AG20443 (cell line): ENCODE measurements around the gene PROSER3.
"Not testable (repeated sequence)": the region's sequence is repeated elsewhere in the genome, so short reads cannot be mapped to it uniquely, and the experiment has no call there.

Experiments used
- DNase-seq: peaks from one replicate; pipeline ENCODE4 v3.0.0; 2012; ENCODE audit warnings: low spot score, mixed read lengths

PROSER3 gene

GRCh38 chr19:35792312-35792711, 34.3 kb downstream of the PROSER3 start:
- DNase-seq, result no peak

- no peak for DNase-seq
Observed at GRCh38 chr19:35792888-35793287, 34.9 kb downstream of the PROSER3 start.

- DNase-seq, result peak; percentile 92
Observed at GRCh38 chr19:35793381-35794165, 35.6 kb downstream of the PROSER3 start.

GRCh38 chr19:35795564-35795963, 37.6 kb downstream of the PROSER3 start:
- DNase-seq, result not testable (repeated sequence)

GRCh38 chr19:35796645-35797542, 38.9 kb downstream of the PROSER3 start:
- DNase-seq, result no peak

GRCh38 chr19:35797663-35798062, 39.7 kb downstream of the PROSER3 start:
- peak; percentile 56 for DNase-seq

- no peak for DNase-seq
Observed at GRCh38 chr19:35801828-35802227, 43.9 kb downstream of the PROSER3 start.

GRCh38 chr19:35805526-35806102, 47.6 kb downstream of the PROSER3 start:
- no peak for DNase-seq

- no peak for DNase-seq
Observed at GRCh38 chr19:35806597-35806996, 48.6 kb downstream of the PROSER3 start.

GRCh38 chr19:35807633-35808032, 49.7 kb downstream of the PROSER3 start:
- no peak for DNase-seq

GRCh38 chr19:35811317-35812219, 53.6 kb downstream of the PROSER3 start:
- no peak for DNase-seq

- DNase-seq, result no peak
Observed at GRCh38 chr19:35812220-35813042, 54.5 kb downstream of the PROSER3 start, which contains the start of gene PRODH2. PRODH2 (minus strand) TSS chr19:35812845; CDS start chr19:35812805, 40 bp downstream.

- DNase-seq, result no peak
Observed at GRCh38 chr19:35813043-35813890, 55.3 kb downstream of the PROSER3 start.

GRCh38 chr19:35816262-35816661, 58.3 kb downstream of the PROSER3 start:
- no peak for DNase-seq

- no peak for DNase-seq
Observed at GRCh38 chr19:35816846-35817245, 58.9 kb downstream of the PROSER3 start.

- DNase-seq, result no peak
Observed at GRCh38 chr19:35818445-35818844, 60.5 kb downstream of the PROSER3 start.
